Measurements from ENCODE around the gene ALDH3B2.
"Not testable (repeated sequence)": the region's sequence is repeated elsewhere in the genome, so short reads cannot be mapped to it uniquely, and the experiment has no call there.

The ALDH3B2 gene

GRCh38 chr11:67685641-67686332, 11.4 kb upstream of the ALDH3B2 start:
- DNase-seq (ENCODE audit: low read depth in 2 of 2): not testable (repeated sequence)

GRCh38 chr11:67682126-67683034, 8.0 kb upstream of the ALDH3B2 start:
- not testable (repeated sequence) for DNase-seq (ENCODE audit: low read depth in 2 of 2)

- DNase-seq (ENCODE audit: low read depth in 2 of 2): no peak
Observed at GRCh38 chr11:67680696-67681470, 6.5 kb upstream of the ALDH3B2 start.

GRCh38 chr11:67675058-67675747, 780 bp upstream of the ALDH3B2 start:
- no peak for DNase-seq (ENCODE audit: low read depth in 2 of 2)

- DNase-seq (ENCODE audit: low read depth in 2 of 2): no peak
Observed at GRCh38 chr11:67673902-67674301, 521 bp downstream of the ALDH3B2 start.

GRCh38 chr11:67673358-67673757, 1.1 kb downstream of the ALDH3B2 start:
- no peak for DNase-seq (ENCODE audit: low read depth in 2 of 2)

GRCh38 chr11:67671211-67671520, 3.3 kb downstream of the ALDH3B2 start:
- DNase-seq (ENCODE audit: low read depth in 2 of 2): no peak

GRCh38 chr11:67670316-67671210, 3.9 kb downstream of the ALDH3B2 start:
- no peak for DNase-seq (ENCODE audit: low read depth in 2 of 2)

GRCh38 chr11:67668192-67668551, 6.3 kb downstream of the ALDH3B2 start:
- DNase-seq (ENCODE audit: low read depth in 2 of 2): no peak

- no peak for DNase-seq (ENCODE audit: low read depth in 2 of 2)
Observed at GRCh38 chr11:67667490-67668191, 6.8 kb downstream of the ALDH3B2 start.

- no peak for DNase-seq (ENCODE audit: low read depth in 2 of 2)
Observed at GRCh38 chr11:67666676-67667489, 7.5 kb downstream of the ALDH3B2 start.

- no peak for DNase-seq (ENCODE audit: low read depth in 2 of 2)
Observed at GRCh38 chr11:67666303-67666645, 8.1 kb downstream of the ALDH3B2 start.

- no peak for DNase-seq (ENCODE audit: low read depth in 2 of 2)
Observed at GRCh38 chr11:67665541-67666302, 8.7 kb downstream of the ALDH3B2 start.

GRCh38 chr11:67664696-67665540, 9.5 kb downstream of the ALDH3B2 start:
- no peak for DNase-seq (ENCODE audit: low read depth in 2 of 2)

- DNase-seq (ENCODE audit: low read depth in 2 of 2): no peak
Observed at GRCh38 chr11:67664213-67664585, 10.2 kb downstream of the ALDH3B2 start.

GRCh38 chr11:67663532-67664212, 10.8 kb downstream of the ALDH3B2 start:
- DNase-seq (ENCODE audit: low read depth in 2 of 2): no peak

GRCh38 chr11:67662835-67663531, 11.4 kb downstream of the ALDH3B2 start:
- DNase-seq (ENCODE audit: low read depth in 2 of 2): no peak

Measured in stimulated activated CD4-positive, alpha-beta T cell treated with anti-CD3 and anti-CD28 coated beads, Interleukin-1b, Interleukin-23, amount 100 ng/mL, for 4 hours (primary cell).